ENCODE data around the gene MOB3A.

MOB3A gene

DNA sequence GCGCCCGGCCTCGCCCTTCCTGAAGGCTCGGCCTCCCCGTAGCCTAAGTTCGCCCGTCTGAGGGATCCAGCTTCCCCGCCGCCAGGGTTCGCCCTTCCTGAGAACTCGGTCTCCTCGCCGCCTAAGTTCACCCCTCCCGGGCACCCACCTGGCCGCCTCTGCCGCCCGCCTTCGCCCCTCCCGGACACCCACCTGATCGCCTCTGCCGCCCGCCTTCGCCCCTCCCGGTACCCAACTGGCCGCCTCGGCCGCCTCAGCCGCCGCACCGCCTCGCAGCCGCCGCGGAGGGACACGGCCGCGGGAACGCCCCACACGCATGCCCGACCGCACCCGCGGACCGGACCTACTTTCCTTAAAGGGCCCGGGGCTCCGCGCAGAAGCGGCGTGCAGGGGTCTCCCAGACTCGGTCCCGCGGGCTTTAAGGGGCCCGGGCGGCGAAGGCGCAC, at the start of gene MOB3A:
TSS of gene MOB3A (minus strand) at position 293 of the 446 bp plus-strand sequence. CDS start 17,766 bp downstream, outside the sequence.
- Histone ChIP-seq H3K9ac (ENCODE audit: low read length) (peak within 1 kb of the TSS; percentile 61), H3K27ac (ENCODE audit: low read depth, low read length) (peak within 1 kb of the TSS; percentile 89), H3K4me3 (ENCODE audit: low read depth in 1 of 2, low read length in 2 of 2) (peak within 1 kb of the TSS; percentile 81 to 88), H3K36me3 (ENCODE audit: insufficient read depth, low read length) (peaks cover 14% of the 10 kb centered on the region), H3K9me3 (ENCODE audit: low read length) (no peaks in the 10 kb centered on the region), H3K27me3 (ENCODE audit: control insufficient read depth in 1 of 2, insufficient read depth in 2 of 2, low read length in 2 of 2) (no peaks in the 10 kb centered on the region), H3K4me1 (ENCODE audit: insufficient read depth, low read length) (peaks cover 30% of the 10 kb centered on the region)

GRCh38 chr19:2145831-2146241, 49.7 kb upstream of the MOB3A start:
- Histone ChIP-seq H3K4me3 (ENCODE audit: low read depth in 1 of 2, low read length in 2 of 2) (no peak overlapping the region), H3K27ac (ENCODE audit: low read depth, low read length) (no peak overlapping the region), H3K9ac (ENCODE audit: low read length) (no peak overlapping the region), H3K9me3 (ENCODE audit: low read length) (no peaks in the 10 kb centered on the region), H3K36me3 (ENCODE audit: insufficient read depth, low read length) (no peaks in the 10 kb centered on the region), H3K4me1 (ENCODE audit: insufficient read depth, low read length) (peaks cover 24% of the 10 kb centered on the region), H3K27me3 (ENCODE audit: control insufficient read depth in 1 of 2, insufficient read depth in 2 of 2, low read length in 2 of 2) (no peaks in the 10 kb centered on the region)

GRCh38 chr19:2144190-2144589, 48.1 kb upstream of the MOB3A start:
- Histone ChIP-seq H3K9me3 (ENCODE audit: low read length) (no peaks in the 10 kb centered on the region), H3K27ac (ENCODE audit: low read depth, low read length) (no peak overlapping the region), H3K4me3 (ENCODE audit: low read depth in 1 of 2, low read length in 2 of 2) (no peak overlapping the region), H3K36me3 (ENCODE audit: insufficient read depth, low read length) (no peaks in the 10 kb centered on the region), H3K9ac (ENCODE audit: low read length) (no peak overlapping the region), H3K4me1 (ENCODE audit: insufficient read depth, low read length) (peaks cover 9% of the 10 kb centered on the region), H3K27me3 (ENCODE audit: control insufficient read depth in 1 of 2, insufficient read depth in 2 of 2, low read length in 2 of 2) (no peaks in the 10 kb centered on the region)

DNA sequence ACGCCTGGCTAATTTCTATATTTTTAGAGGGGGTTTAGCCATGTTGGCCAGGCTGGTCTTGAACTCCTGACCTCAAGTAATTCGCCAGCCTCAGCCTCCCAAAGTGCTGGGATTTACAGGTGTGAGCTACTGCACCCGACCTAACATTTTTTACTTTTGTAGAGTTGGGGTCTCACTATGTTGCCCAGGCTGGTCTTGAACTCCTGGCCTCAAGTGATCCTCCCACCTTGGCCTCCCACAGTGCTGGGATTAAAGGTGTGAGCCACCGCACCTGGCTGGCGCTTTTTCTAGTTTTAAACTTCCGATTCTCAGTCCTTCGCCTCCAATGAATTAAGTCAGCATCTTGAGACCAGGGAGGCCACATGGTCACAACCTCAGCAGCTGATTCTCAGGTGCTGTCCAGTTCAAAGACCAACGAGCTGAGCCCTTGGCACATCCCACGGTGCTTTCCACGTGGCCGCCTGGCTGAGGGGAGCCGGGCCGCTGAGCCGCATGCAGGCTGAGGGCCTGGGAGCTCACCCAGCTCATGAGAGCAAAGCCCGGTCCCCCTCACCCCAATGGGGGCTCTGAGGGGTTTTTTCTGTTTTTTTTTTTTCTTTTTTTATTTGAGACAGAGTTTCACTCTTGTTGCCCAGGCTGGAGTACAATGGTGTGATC, 46.2 kb upstream of the MOB3A start:
- Histone ChIP-seq H3K4me3 (ENCODE audit: low read depth in 1 of 2, low read length in 2 of 2) (no peak overlapping the region), H3K9me3 (ENCODE audit: low read length) (no peaks in the 10 kb centered on the region), H3K27ac (ENCODE audit: low read depth, low read length) (no peak overlapping the region), H3K4me1 (ENCODE audit: insufficient read depth, low read length) (peaks cover 3% of the 10 kb centered on the region), H3K9ac (ENCODE audit: low read length) (no peak overlapping the region), H3K36me3 (ENCODE audit: insufficient read depth, low read length) (peaks cover 4% of the 10 kb centered on the region), H3K27me3 (ENCODE audit: control insufficient read depth in 1 of 2, insufficient read depth in 2 of 2, low read length in 2 of 2) (no peaks in the 10 kb centered on the region)

- no peaks in the 10 kb centered on the region for H3K4me1 ChIP-seq (ENCODE audit: insufficient read depth, low read length)
- no peak overlapping the region for H3K9ac ChIP-seq (ENCODE audit: low read length)
- H3K36me3 ChIP-seq (ENCODE audit: insufficient read depth, low read length) = peaks cover 16% of the 10 kb centered on the region
- H3K27ac ChIP-seq (ENCODE audit: low read depth, low read length) = no peak overlapping the region
- H3K9me3 ChIP-seq (ENCODE audit: low read length) = no peaks in the 10 kb centered on the region
- no peaks in the 10 kb centered on the region for H3K27me3 ChIP-seq (ENCODE audit: control insufficient read depth in 1 of 2, insufficient read depth in 2 of 2, low read length in 2 of 2)
- H3K4me3 ChIP-seq (ENCODE audit: low read depth in 1 of 2, low read length in 2 of 2) = no peak overlapping the region
Measured at GRCh38 chr19:2140138-2140569, 44.0 kb upstream of the MOB3A start.

DNA sequence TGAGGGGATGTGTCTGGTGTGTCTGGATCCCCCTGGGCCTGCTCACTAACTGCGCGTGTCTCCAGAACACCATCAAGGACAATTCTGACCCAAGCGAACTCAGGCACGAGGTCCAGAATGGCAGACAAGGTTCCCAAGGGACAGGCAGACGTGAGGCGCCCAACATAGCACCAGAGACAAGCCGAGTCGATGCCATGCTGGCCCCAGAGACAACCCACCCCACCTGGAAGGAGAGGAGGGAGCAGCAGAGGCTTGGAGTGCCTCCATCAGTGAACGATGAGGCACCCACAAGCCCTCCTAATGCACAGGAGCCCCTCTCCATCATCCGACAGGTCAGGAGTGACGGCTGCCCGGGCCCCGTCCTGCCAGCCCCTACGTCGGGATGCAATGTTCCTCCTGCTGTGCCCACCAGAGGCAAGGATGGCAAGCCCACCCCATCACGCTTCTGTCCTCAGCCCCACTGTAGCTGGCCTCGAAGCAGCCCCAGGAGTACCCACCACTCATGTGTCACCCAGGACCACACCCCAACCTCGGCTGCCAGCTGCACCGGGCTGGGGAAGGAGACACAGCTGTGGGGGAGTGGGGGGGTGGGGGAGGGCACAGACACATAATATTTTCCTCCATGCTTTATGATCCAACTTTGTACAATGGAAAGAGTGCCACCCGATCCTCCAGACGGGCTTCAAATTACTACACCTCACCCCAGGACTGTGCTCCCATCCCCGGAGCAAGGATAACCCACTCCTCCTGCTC, 43.4 kb upstream of the MOB3A start:
- Histone ChIP-seq H3K27me3 (ENCODE audit: control insufficient read depth in 1 of 2, insufficient read depth in 2 of 2, low read length in 2 of 2) (no peaks in the 10 kb centered on the region), H3K9ac (ENCODE audit: low read length) (no peak overlapping the region), H3K27ac (ENCODE audit: low read depth, low read length) (no peak overlapping the region), H3K4me3 (ENCODE audit: low read depth in 1 of 2, low read length in 2 of 2) (no peak overlapping the region), H3K4me1 (ENCODE audit: insufficient read depth, low read length) (no peaks in the 10 kb centered on the region), H3K36me3 (ENCODE audit: insufficient read depth, low read length) (peaks cover 16% of the 10 kb centered on the region), H3K9me3 (ENCODE audit: low read length) (no peaks in the 10 kb centered on the region)

GRCh38 chr19:2138061-2138728, 42.1 kb upstream of the MOB3A start:
- Histone ChIP-seq H3K27ac (ENCODE audit: low read depth, low read length) (no peak overlapping the region), H3K4me3 (ENCODE audit: low read depth in 1 of 2, low read length in 2 of 2) (no peak overlapping the region), H3K27me3 (ENCODE audit: control insufficient read depth in 1 of 2, insufficient read depth in 2 of 2, low read length in 2 of 2) (no peaks in the 10 kb centered on the region), H3K9me3 (ENCODE audit: low read length) (no peaks in the 10 kb centered on the region), H3K4me1 (ENCODE audit: insufficient read depth, low read length) (no peaks in the 10 kb centered on the region), H3K9ac (ENCODE audit: low read length) (no peak overlapping the region), H3K36me3 (ENCODE audit: insufficient read depth, low read length) (peaks cover 16% of the 10 kb centered on the region)

DNA sequence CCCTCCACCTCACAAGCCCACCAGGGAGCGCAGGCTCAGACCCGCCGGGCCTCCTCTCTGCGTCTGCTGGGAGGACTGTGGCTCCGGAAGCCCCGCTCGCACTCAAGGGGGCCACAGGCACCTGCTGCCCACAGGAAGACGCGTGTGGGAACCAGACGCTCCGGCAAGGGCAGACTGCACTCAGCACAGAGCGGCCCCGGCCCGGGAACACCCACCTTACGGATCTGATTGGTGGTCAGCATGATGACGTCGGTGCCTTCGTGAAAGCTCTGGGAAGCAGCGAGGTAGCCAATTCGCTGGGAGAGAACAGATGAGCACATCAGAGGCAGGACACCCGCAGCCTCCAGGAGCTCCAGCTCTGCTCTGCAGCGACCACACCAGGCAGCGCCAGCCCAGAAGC, 40.7 kb upstream of the MOB3A start:
- Histone ChIP-seq H3K9ac (ENCODE audit: low read length) (no peak overlapping the region), H3K36me3 (ENCODE audit: insufficient read depth, low read length) (peaks cover 26% of the 10 kb centered on the region), H3K9me3 (ENCODE audit: low read length) (no peaks in the 10 kb centered on the region), H3K4me1 (ENCODE audit: insufficient read depth, low read length) (no peaks in the 10 kb centered on the region), H3K27ac (ENCODE audit: low read depth, low read length) (no peak overlapping the region), H3K27me3 (ENCODE audit: control insufficient read depth in 1 of 2, insufficient read depth in 2 of 2, low read length in 2 of 2) (no peaks in the 10 kb centered on the region), H3K4me3 (ENCODE audit: low read depth in 1 of 2, low read length in 2 of 2) (no peak overlapping the region)

DNA sequence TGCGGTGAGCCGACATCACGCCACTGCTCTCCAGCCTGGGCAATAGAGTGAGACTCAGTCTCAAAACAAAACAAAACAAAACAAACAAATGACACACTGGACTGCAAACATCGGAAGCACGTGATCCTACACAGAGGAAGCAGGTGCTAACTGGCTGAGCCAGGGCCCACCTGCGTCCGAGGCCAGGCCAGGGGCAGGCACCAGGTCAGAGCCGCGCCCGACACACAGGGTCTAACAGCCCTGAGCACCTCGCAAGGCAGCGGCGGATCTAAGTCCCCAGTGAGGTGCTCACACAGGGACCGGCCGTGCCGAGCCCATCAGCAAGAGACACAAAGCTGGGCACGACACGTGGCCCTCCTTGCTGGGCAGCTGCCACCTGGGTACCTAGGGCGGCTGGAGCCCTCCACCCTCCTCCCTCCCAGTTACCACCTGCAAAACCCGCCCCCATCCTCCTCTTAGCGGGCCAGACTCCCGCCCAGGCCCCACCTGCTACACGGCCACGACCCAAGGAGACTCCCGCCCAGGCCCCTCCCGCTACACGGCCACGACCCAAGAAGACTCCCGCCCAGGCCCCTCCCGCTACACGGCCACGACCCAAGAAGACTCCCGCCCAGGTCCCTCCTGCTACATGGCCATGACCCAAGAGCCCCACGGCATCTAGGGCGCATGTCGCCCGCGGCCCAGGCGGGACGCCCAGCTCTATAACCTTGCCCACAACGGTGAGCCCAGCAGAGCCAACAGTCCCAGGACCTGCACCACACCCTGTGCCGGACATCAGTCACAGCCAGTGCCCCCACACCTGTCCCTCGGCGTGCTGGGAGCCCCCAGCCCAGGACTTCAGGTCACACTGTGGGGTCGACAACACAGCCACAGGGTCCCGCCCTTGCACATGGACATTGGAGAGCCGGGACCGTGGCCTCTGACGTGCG, 39.6 kb upstream of the MOB3A start:
- H3K9me3 ChIP-seq (ENCODE audit: low read length) = no peaks in the 10 kb centered on the region
- no peak overlapping the region for H3K27ac ChIP-seq (ENCODE audit: low read depth, low read length)
- H3K27me3 ChIP-seq (ENCODE audit: control insufficient read depth in 1 of 2, insufficient read depth in 2 of 2, low read length in 2 of 2) = no peaks in the 10 kb centered on the region
- H3K4me1 ChIP-seq (ENCODE audit: insufficient read depth, low read length) = no peaks in the 10 kb centered on the region
- H3K9ac ChIP-seq (ENCODE audit: low read length) = no peak overlapping the region
- no peak overlapping the region for H3K4me3 ChIP-seq (ENCODE audit: low read depth in 1 of 2, low read length in 2 of 2)
- peaks cover 33% of the 10 kb centered on the region for H3K36me3 ChIP-seq (ENCODE audit: insufficient read depth, low read length)

DNA sequence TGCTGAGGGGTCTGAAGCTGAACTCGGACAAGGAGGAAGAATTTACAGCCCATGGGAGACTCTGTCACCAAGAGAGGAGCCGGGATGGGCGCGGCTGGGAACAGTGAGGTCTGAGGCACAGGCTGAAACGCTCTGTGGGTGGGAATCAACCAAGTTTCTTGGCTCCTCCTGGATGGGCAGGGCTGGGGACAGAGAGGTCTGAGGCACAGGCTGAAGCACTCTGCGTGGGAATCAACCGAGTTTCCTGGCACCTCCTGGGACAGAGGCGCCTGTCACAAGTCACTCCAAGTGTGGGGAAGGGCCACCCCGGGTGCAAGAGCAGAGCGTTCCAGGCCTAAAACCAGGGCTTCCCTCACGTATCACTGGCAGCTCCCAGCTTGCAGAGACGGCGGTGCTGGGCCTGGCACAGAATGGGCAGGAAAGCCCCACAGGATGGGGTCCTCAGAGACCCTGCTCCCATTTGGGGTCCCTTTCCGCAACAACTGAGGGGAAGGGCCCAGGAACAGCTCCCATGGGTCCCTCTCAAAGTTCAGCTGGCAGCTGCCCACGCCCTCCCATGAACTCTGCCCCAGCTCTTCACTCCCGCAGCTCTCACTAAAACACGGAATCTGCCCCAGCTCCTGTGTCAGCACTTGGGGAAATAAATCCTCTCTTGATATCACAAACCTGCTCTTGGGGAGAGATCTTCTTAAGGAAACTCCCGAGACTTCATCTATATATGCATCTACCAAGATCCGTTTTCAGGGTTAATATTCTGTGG, 36.8 kb upstream of the MOB3A start:
- Histone ChIP-seq H3K9ac (ENCODE audit: low read length) (no peak overlapping the region), H3K27me3 (ENCODE audit: control insufficient read depth in 1 of 2, insufficient read depth in 2 of 2, low read length in 2 of 2) (no peaks in the 10 kb centered on the region), H3K4me3 (ENCODE audit: low read depth in 1 of 2, low read length in 2 of 2) (no peak overlapping the region), H3K36me3 (ENCODE audit: insufficient read depth, low read length) (peaks cover 49% of the 10 kb centered on the region), H3K4me1 (ENCODE audit: insufficient read depth, low read length) (no peaks in the 10 kb centered on the region), H3K9me3 (ENCODE audit: low read length) (no peaks in the 10 kb centered on the region), H3K27ac (ENCODE audit: low read depth, low read length) (no peak overlapping the region)
